ENCODE data around the gene RPN2.

Gene RPN2

GRCh38 chr20:37223053-37223452 lies 43.9 kb downstream of the RPN2 start:
- Mint-ChIP-seq H3K4me1 (no peaks in the 10 kb centered on the region), H3K27ac (no peak overlapping the region), H3K27me3 (no peaks in the 10 kb centered on the region), H3K4me3 (no peak overlapping the region), H3K9me3 (no peaks in the 10 kb centered on the region), H3K36me3 (peaks cover 13% of the 10 kb centered on the region)

GRCh38 chr20:37225146-37225545 lies 46.0 kb downstream of the RPN2 start:
- Mint-ChIP-seq H3K36me3 (peaks cover 19% of the 10 kb centered on the region), H3K4me3 (no peak overlapping the region), H3K4me1 (no peaks in the 10 kb centered on the region), H3K27ac (no peak overlapping the region), H3K9me3 (no peaks in the 10 kb centered on the region), H3K27me3 (no peaks in the 10 kb centered on the region)

GRCh38 chr20:37226889-37227288 lies 47.8 kb downstream of the RPN2 start:
- H3K9me3 Mint-ChIP-seq = no peaks in the 10 kb centered on the region
- peaks cover 28% of the 10 kb centered on the region for H3K36me3 Mint-ChIP-seq
- no peaks in the 10 kb centered on the region for H3K27me3 Mint-ChIP-seq
- no peak overlapping the region for H3K4me3 Mint-ChIP-seq
- no peaks in the 10 kb centered on the region for H3K4me1 Mint-ChIP-seq
- H3K27ac Mint-ChIP-seq = no peak overlapping the region

- no peak overlapping the region for H3K4me3 Mint-ChIP-seq
- no peaks in the 10 kb centered on the region for H3K27me3 Mint-ChIP-seq
- peaks cover 33% of the 10 kb centered on the region for H3K36me3 Mint-ChIP-seq
- H3K9me3 Mint-ChIP-seq = no peaks in the 10 kb centered on the region
- no peak overlapping the region for H3K27ac Mint-ChIP-seq
- no peaks in the 10 kb centered on the region for H3K4me1 Mint-ChIP-seq
Observed at GRCh38 chr20:37228082-37228481, 49.0 kb downstream of the RPN2 start.

- no peaks in the 10 kb centered on the region for H3K4me1 Mint-ChIP-seq
- H3K9me3 Mint-ChIP-seq = no peaks in the 10 kb centered on the region
- no peak overlapping the region for H3K27ac Mint-ChIP-seq
- no peak overlapping the region for H3K4me3 Mint-ChIP-seq
- H3K27me3 Mint-ChIP-seq = no peaks in the 10 kb centered on the region
- H3K36me3 Mint-ChIP-seq = peaks cover 33% of the 10 kb centered on the region
Observed at GRCh38 chr20:37228656-37229055, 49.5 kb downstream of the RPN2 start.

- Mint-ChIP-seq H3K4me3 (no peak overlapping the region), H3K27me3 (no peaks in the 10 kb centered on the region), H3K4me1 (no peaks in the 10 kb centered on the region), H3K9me3 (no peaks in the 10 kb centered on the region), H3K36me3 (peaks cover 34% of the 10 kb centered on the region), H3K27ac (no peak overlapping the region)
Observed at GRCh38 chr20:37229357-37229756, 50.2 kb downstream of the RPN2 start.

- no peak overlapping the region for H3K27ac Mint-ChIP-seq
- no peaks in the 10 kb centered on the region for H3K4me1 Mint-ChIP-seq
- H3K36me3 Mint-ChIP-seq = peaks cover 30% of the 10 kb centered on the region
- no peaks in the 10 kb centered on the region for H3K9me3 Mint-ChIP-seq
- no peaks in the 10 kb centered on the region for H3K27me3 Mint-ChIP-seq
- no peak overlapping the region for H3K4me3 Mint-ChIP-seq
Observed at GRCh38 chr20:37230200-37230599, 51.1 kb downstream of the RPN2 start.

GRCh38 chr20:37231947-37232630 lies 53.0 kb downstream of the RPN2 start:
- Mint-ChIP-seq H3K36me3 (peaks cover 27% of the 10 kb centered on the region), H3K4me1 (no peaks in the 10 kb centered on the region), H3K4me3 (no peak overlapping the region), H3K27me3 (no peaks in the 10 kb centered on the region), H3K27ac (no peak overlapping the region), H3K9me3 (no peaks in the 10 kb centered on the region)

- H3K4me1 Mint-ChIP-seq = no peaks in the 10 kb centered on the region
- H3K27me3 Mint-ChIP-seq = no peaks in the 10 kb centered on the region
- H3K4me3 Mint-ChIP-seq = no peak overlapping the region
- no peaks in the 10 kb centered on the region for H3K9me3 Mint-ChIP-seq
- peaks cover 25% of the 10 kb centered on the region for H3K36me3 Mint-ChIP-seq
- no peak overlapping the region for H3K27ac Mint-ChIP-seq
Observed at GRCh38 chr20:37233548-37234253, 54.6 kb downstream of the RPN2 start.

- no peaks in the 10 kb centered on the region for H3K27me3 Mint-ChIP-seq
- no peaks in the 10 kb centered on the region for H3K9me3 Mint-ChIP-seq
- no peak overlapping the region for H3K27ac Mint-ChIP-seq
- no peak overlapping the region for H3K4me3 Mint-ChIP-seq
- peaks cover 20% of the 10 kb centered on the region for H3K36me3 Mint-ChIP-seq
- no peaks in the 10 kb centered on the region for H3K4me1 Mint-ChIP-seq
Observed at GRCh38 chr20:37234254-37234581, 55.1 kb downstream of the RPN2 start.

GRCh38 chr20:37235065-37235464 lies 55.9 kb downstream of the RPN2 start:
- Mint-ChIP-seq H3K36me3 (peaks cover 17% of the 10 kb centered on the region), H3K27me3 (no peaks in the 10 kb centered on the region), H3K27ac (no peak overlapping the region), H3K4me1 (no peaks in the 10 kb centered on the region), H3K4me3 (no peak overlapping the region), H3K9me3 (no peaks in the 10 kb centered on the region)

GRCh38 chr20:37236462-37236861 lies 57.3 kb downstream of the RPN2 start:
- Mint-ChIP-seq H3K9me3 (no peaks in the 10 kb centered on the region), H3K4me1 (no peaks in the 10 kb centered on the region), H3K27me3 (no peaks in the 10 kb centered on the region), H3K27ac (no peak overlapping the region), H3K4me3 (no peak overlapping the region), H3K36me3 (peaks cover 14% of the 10 kb centered on the region)

GRCh38 chr20:37237656-37238055 lies 58.5 kb downstream of the RPN2 start:
- Mint-ChIP-seq H3K27me3 (no peaks in the 10 kb centered on the region), H3K36me3 (peaks cover 9% of the 10 kb centered on the region)

GRCh38 chr20:37238426-37238825 lies 59.3 kb downstream of the RPN2 start:
- Mint-ChIP-seq H3K4me3 (no peak overlapping the region), H3K27ac (peak overlapping the region; percentile 30), H3K36me3 (peaks cover 12% of the 10 kb centered on the region), H3K27me3 (no peaks in the 10 kb centered on the region), H3K4me1 (no peaks in the 10 kb centered on the region), H3K9me3 (no peaks in the 10 kb centered on the region)

More at GRCh38 chr20:37237656-37238055, 58.5 kb downstream of the RPN2 start:
- Mint-ChIP-seq H3K4me3 (no peak overlapping the region), H3K27ac (no peak overlapping the region), H3K9me3 (no peaks in the 10 kb centered on the region), H3K4me1 (no peaks in the 10 kb centered on the region)

GRCh38 chr20:37238935-37239451 lies 59.9 kb downstream of the RPN2 start:
- H3K9me3 Mint-ChIP-seq = no peaks in the 10 kb centered on the region
- H3K27me3 Mint-ChIP-seq = no peaks in the 10 kb centered on the region
- H3K27ac Mint-ChIP-seq = peak overlapping the region; percentile 30
- no peaks in the 10 kb centered on the region for H3K4me1 Mint-ChIP-seq
- peaks cover 14% of the 10 kb centered on the region for H3K36me3 Mint-ChIP-seq
- H3K4me3 Mint-ChIP-seq = no peak overlapping the region

GRCh38 chr20:37240337-37241067 lies 61.4 kb downstream of the RPN2 start:
- Mint-ChIP-seq H3K4me1 (no peaks in the 10 kb centered on the region), H3K4me3 (no peak overlapping the region), H3K9me3 (no peaks in the 10 kb centered on the region), H3K36me3 (peaks cover 10% of the 10 kb centered on the region), H3K27me3 (no peaks in the 10 kb centered on the region), H3K27ac (no peak overlapping the region)
